Stimulated activated CD4-positive, alpha-beta T cell treated with anti-CD3 and anti-CD28 coated beads, Interleukin-15, amount 100 ng/mL, for 1 hour (primary cell): ENCODE data around the gene MAP2K6.
"Not testable (repeated sequence)": the region's sequence is repeated elsewhere in the genome, so short reads cannot be mapped to it uniquely, and the experiment has no call there.

ENCODE experiments used
- DNase-seq, 2 donors: peaks; one replicate each; pipeline ENCODE4 v3.0.0-alpha.2; 2020; ENCODE audit warnings: low read depth in 1 of 2, low spot score in 1 of 2

The MAP2K6 gene

DNA sequence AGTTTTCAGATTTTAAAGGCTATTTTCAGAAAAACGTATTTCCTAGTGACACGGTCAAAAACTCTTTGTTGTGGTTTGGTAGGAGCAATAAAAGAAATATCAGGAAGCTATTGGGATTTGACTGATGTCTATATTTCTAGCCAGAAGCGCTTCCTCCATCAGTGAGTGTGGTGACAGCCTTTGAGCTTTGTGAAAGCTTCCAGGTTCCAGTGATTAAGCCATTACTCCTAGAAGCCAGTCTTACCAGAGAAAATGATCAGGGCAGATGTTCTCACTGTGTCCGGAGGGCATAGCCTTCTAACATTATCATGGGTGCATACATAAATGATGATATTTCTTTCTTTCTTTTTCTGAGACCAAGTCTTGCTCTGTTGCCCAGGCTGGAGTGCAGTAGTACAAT lies 39.6 kb downstream of the MAP2K6 start:
- no peak for DNase-seq

DNA sequence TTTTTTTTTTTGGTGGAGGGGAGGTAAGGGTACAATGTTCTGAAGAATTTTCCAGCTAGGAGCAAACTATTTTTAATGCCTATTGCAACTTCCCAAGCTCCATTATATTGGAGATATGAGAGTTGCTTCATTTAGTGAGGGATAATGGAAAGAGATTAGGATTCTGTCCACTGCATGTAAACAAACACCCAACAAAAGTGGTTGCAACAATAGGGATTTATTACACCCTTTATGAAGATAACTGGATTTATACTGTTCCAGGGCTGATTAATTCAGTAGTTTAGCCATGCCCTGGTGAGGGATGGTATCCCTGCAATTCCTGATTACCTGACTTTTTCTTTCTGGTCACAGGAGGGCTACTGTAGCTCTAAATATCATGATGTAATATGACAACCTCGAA lies 40.5 kb downstream of the MAP2K6 start:
- no peak for DNase-seq

DNA sequence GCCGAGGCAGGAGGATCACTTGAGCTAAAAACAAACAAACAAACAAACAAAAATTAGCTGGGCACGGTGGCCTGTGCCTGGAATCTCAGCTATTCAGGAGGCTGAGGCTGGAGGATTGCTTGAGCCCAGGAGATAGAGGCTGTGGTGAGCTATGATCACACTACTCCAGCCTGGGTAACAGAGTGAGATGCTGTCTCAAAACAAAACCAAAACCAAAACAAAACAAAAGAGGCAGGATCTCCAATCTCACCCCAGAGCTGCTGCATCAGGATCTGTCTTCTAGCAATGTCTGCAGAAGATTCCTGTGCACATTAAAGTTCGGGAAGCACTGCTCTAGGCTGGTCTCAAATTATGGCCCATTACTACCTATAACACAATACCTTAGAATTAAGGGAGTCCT lies 43.1 kb downstream of the MAP2K6 start:
- no peak for DNase-seq

DNA sequence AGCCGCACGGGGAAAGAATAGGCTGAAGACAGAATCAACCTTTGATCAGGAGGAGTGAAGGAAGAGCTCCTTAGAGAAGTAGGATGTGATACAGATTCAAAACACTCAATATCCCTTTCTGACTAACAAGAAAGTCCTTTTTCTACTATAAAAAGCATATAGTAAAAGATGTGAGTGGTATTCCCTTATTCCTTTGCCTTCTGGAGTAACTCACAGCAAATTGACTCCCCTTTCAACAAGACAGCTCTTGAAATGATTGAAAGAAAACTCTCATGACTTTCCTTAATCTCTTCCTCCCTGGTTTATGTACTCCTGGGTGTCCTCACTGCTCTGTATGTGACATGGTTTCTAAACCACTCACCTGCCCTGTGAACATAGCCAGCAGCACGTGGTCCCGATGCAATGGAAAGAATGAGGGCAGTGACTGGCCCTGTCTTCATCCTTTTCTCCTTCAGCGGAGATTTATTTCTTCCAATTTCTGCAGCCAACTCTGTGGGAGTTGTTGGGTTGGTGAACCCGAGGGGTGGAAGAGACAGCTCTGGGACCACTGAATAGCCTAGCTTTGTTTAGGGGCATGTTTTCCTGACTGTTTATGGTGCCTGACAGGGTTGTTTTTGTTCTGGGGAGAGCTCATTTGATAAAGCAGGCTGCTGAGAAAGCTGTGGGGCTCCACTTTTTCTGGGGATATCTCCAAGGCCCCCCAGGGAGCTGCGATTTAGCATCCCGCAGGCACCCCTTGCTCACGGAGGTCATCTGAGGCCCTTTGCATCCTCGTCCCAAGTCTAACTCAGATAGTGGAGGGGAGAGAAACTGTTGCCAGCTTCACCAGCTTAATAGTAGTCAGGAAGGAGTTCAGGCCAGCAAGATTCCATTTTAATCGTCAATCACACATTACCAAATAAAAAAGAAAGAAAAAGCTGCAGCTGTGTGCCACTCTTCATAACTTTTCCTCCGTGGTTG lies 46.7 kb downstream of the MAP2K6 start:
- no peak for DNase-seq

DNA sequence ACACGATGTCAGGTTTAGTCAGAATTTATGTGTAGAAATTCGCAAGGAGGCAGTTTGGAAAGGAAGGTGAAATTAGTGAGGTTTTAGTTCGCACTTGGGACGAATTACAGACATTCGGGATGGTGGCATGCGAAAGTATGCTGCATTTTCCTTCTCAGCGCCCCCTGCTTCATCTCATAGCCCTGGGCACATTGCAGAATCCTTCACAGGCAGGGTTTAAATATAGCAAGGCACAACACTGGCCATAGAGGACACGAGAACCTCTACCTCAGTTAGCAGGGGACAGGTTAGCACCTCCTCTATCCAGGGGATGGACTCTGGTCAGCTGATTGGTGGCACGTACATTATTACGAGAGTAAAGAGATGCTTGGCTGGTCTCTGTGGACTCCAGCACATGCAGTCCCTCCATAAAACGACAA lies 47.5 kb downstream of the MAP2K6 start:
- DNase-seq = no peak

DNA sequence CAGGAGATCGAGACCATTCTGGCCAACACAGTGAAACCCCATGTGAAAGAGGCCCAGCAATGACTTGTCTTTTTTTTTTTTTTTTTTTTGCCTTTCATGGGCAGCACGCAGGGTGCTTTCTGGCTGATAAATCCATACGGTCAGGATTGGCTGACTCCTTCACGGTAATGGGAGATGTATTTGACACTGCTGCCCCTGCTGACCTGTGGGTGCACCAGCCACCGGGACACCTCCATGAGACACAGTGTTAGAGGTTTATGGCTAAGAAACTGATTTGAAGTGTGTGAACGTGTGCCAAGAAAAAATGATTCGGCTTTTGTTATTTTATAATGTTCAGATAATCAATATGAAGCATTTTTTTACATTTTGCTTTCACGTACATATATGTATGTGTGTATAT lies 48.4 kb downstream of the MAP2K6 start:
- no peak for DNase-seq

DNA sequence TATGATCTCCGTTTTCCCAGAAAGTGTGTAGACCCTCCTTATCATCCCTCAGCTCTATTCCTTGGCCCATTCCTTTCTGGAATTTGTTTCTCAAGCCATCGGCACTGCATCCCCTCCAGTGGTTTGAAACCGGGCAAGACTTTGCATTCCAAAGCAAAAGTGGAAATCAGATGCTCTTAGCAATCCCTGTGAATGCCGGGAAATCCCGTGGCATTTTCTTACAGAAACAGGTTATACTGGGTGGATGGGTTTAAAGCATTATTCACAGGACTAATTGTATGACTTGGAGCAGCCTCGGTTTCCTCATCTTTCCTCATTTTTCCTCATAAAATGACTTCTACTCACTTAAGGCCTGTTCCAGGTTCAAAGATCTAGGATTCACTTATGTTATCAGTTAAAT lies 52.0 kb downstream of the MAP2K6 start:
- no peak for DNase-seq

DNA sequence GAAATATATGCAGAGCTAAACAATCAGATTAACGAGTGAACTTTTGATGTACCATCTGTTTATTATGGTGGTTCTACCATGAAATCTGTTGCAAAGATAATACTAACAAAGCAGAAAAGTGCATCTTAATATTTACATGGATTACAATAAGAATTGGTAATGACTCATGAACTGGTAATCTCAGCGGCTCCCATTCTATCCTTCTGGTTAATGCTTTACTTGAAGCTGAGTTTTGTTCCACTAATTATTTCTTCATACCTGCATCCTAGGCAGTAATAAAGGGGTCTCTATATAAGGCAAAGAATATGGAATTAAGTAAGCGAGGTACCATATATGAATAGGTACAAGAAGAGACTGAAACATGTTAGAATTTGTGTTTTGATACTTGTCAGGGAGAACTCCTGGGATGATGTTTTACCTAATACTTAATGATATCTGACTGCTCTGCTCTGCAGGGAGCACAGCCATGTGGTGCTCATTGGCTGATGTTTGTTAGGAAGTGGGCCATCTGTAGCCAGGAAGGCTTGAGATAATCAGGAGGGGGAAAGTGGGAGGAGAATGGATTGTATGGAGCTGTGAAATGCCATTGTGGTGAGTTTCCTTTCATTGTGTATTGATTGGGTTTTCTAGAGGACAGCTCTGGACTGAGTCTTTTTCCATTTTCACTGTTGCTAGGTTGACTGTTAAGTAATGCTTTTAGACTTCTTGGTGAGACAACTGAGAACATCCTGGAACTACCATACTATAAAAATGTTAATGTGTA lies 52.6 kb downstream of the MAP2K6 start:
- DNase-seq = no peak

DNA sequence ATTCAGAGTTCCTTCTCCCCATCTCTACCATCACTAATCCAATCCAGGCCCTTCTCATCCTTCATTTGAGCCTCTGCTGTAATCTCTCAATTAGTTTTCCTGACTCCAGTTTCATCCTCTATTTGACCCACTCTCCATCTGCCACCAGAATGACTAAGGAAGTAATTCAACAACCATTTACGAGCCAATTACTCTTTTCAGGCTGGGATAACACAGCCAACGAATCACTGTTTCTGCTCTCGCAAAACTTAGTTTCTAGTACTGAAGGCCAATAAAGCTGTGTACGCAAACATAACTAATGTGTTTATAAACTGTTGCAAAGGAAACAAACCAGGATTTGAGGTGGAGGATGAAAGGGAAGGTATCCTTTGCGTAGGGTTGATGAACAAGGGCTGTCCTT lies 53.7 kb downstream of the MAP2K6 start:
- no peak for DNase-seq

DNA sequence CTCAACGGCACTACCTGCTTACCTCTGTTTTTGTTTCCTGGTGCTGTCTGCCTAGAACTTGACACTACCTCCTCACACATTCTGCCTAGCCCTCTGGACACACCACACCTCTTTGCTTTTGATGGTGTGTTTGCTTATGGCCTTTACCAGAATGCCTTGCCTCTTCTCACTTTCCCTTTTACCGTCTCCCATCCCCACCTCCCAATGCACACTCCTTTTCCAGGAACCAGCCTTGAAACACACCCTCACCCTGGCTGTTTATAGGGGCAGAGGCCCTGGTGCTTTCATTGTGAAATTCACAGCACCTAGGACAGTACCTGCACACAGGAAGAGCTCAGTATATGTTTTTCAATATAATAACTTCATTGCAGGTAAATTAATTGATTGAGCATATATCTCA lies 56.2 kb downstream of the MAP2K6 start:
- no peak for DNase-seq

DNA sequence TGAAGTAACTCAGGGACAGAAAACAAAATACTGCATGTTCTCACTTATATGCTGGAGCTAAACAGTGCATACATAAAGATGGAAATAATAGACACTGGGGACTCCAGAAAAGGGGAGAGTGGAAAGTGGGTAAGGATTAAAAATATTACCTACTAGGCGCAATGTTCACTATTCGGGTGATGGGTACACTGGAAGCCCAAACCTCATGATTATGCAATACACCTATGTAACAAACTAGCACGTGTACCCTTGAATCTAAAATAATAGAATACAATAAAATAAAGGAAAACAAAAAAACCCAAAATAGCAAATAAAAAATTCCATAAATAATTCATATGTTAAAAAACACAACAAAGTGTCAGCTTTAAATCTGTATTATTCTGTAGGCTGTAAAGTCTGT lies 56.9 kb downstream of the MAP2K6 start:
- no peak for DNase-seq

DNA sequence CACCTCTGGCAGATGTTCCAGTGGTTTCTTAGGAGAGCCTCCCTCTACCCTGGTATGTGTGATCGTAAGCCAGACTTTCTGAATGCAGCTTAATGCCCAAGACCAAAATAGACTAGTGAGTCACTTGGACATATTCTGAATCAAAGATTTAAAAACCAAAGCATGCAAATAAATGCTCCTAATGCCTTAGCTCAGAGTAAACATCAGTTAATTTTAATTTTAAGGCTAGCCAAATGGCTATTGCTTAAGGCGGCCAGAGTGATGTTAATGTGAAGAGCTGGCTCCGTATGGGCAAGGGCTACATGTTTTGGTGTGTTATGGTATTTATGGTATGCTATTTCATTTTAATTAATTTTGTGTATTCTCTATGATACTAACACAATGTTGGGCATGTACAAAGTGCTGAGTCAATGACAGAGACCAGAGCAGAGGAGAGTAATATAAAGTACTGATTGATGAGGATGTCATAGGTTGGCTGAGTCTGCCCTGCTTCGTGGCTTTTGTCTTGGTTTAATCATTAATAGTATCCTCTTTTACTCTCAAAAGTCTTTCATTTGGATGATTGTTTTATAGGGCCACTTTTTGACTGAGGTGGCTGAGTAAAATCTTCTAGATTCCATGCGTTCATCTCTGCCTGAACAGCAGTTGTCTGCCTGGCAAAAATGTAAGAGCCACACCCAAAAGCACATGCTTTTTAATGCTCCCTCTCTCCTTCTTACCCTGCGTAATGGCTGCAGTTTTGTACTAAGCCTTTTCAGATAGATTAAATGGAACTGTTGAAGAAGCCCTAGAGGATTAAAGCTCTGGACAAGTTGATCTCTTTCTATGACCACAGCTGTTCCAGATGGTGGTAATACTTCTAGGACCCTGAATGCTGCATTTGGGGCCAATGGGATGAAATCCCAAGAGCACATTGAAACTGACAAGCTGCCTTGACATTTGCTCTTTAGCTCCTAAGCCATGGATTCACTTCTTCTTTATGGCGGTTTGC lies 59.6 kb downstream of the MAP2K6 start:
- no peak for DNase-seq

DNA sequence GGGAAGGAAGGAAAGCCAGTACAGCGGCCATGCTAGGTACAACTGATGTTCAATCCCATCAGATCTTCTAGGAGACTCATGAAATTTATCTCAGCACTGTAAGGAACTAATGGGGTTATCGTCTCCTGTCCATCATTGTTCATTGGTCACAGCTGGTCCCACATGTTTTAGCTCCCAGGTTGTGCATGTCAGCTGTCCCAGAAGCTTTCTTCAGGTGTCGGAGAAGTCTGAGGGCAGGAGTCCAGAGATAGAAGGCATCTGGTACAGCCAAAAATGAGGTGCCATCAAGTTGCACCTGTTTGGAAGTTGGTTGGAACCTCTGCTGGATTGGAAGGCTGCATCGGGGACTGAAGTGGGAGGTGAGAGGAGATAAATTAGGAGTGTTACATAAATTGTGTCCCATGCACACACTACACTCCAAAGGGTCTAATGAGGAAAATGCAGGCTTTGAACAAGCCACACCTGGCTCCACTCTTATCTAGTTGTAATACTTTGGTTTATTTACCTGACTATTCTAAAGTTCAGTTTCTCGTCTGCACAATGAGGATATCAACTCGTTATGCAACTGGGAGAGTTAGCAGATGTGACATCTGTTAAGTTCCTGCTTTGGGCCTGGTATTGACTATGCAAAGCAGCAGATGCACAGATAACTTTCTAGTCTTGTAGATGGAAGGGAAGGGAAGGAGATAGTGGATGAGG lies 62.9 kb downstream of the MAP2K6 start:
- no peak for DNase-seq

DNA sequence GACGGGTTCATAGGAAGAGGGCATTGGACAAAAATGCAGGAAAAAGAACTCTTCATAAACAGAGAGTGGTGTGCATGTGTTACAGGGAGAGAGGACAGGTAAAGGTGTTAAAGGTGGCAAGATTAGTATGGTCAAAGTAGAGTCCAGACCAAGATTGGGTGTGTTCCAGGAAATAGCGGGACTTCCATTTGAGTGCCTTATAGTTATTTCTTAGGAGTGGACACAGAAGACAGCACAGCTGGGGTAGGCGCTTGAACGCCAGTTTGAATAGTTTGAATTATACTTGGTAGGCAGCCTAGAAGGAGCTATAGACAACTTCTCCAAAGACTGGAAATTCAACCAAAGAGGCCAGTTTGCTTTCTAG lies 63.4 kb downstream of the MAP2K6 start:
- no peak for DNase-seq

DNA sequence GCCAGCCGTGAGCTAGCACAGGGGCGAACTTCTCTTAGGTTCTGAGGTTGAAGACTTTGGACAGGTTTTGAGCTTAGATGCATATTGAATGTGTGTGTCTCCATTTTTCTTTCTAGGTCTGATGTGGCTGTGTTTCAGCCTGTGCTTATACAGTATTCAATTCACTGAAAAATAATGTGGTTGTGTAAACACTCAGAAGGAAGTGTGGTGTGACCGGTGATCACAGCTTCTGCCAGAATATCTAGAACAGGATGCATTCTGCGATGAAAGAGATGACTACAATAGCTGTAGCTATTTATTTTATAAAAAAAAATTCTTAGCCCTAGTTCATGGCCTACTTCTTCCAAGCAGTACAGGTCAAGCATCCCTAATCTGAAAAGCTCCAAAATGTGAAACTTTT lies 64.4 kb downstream of the MAP2K6 start:
- no peak for DNase-seq

DNA sequence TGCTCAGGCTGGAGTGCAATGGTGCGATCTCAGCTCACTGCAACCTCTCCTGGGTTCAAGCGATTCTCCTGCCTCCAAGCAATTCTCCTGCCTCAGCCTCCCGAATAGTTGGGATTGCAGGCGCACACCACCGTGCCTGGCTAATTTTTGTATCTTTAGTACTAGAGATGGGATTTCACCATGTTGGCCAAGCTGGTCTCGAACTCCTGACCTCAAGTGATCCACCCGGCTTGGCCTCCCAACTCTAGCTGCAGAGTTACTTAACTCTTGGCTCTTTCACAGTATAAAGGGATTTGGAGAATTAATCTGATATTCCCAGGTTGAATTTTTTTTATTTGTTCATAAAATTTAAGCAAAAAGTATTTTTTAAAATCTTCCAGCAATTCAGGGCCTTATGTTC lies 65.3 kb downstream of the MAP2K6 start:
- DNase-seq = not testable (repeated sequence)

DNA sequence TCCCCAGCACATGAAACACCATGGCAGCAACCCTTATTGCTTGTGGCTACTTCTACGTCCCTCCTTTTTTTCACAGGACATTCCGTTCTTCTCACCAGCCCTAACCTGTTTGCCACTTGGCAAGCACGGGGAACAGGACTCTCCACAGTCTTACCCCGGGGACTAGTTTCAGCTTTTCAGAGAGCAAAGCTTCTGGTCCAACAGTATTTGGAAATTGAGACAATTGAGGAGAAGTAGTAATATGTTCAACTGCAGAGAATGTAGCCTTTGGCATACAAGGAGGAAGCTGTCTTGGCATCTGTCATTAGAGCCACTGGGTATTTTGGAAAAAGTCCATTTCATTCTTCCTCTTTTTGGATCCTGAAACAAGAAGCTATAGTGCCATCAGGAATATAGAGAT lies 65.7 kb downstream of the MAP2K6 start:
- DNase-seq = no peak

DNA sequence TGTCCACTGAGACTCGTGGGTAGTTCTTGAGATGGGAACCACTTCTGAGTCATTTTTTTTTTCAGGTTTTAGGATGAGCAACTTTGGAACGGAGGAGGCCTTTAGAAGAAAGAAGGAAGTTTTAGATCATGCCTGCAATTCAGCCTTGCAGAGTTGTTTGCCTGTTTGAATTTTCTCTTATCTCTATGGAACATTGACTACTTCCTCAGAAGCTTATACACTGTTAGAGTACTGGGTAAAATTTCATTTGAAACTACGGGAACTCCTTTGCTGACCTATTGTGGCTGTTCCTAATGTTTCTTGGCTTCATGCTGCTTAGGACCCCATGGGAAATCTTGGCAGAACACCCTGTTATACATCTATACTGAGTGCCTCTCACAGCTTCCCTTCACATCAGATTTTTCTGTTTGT lies 70.8 kb downstream of the MAP2K6 start:
- DNase-seq = no peak

DNA sequence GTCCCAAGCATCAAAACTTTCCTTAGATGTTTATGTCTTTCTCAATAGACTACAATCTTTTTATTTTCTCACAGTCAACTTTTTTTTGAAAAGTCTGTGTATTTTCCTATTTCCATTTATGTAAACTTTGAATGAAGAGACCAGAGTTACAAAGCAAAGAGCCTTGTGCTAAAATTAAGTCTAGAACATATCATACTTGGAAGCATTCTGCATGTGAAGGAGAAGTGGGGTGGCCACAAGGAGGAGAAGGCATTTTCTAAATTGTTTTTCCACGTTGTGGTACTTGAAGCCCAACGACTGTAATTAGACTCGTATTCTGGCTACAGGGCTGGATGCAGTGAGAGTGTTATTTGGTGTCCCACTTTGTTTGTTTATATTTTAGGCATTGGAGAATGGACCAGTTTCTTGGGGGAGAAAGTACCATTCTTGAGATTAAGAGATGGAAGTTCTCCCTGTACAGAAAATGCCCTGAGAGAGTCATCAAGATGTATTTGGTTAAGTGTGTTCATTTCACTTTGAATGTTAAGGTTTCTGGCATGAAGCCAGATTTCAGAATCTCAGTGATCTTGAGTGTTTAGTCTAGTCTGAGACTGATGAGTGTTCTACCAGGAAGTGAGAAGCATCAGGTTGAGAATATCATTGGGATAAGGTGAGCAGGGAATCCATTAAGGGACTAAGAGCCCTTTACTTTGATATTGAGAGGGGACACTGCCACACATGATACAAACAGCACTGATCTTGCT lies 71.6 kb downstream of the MAP2K6 start:
- DNase-seq = no peak
